NCI-H2227 (cell line): Measurements from ENCODE around the gene MPP2.
"Not testable (repeated sequence)": the region's sequence is repeated elsewhere in the genome, so short reads cannot be mapped to it uniquely, and the experiment has no call there.

Experiments used
- DNase-seq: peaks from one replicate; lab custom pipeline; 2025; ENCODE audit not compliant: unreplicated experiment; lab: John Stamatoyannopoulos, UW

The MPP2 gene

DNA sequence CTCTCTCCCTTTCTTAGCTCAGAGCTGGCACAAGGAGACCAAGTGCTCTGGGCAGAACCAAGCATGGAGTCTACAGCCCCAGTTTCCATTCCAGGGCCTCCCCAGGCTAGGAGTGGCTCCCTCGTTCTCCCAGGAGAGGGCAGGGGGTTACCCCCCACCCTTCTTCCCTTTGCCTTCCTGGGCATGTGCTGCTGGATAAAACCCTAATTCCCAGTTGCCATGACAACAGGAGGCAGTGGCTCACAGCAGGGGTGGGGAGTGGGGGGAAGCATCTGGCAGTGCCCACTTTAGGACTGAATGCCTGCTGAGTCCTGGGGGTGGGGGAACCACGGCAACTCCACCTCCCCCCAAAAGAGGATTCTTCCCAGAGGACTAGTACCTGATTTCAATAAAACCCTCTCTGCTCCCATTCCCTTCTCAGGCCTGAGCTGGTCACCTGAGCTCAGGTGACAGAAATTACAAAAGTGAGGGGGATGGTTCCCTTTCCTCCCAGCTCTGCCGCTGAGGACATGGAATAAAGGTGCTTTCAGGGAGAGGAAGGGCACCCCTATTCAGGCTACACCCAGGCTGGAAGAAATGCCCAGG lies 1.8 kb downstream of the MPP2 start:
- peak; percentile 79 for DNase-seq

DNA sequence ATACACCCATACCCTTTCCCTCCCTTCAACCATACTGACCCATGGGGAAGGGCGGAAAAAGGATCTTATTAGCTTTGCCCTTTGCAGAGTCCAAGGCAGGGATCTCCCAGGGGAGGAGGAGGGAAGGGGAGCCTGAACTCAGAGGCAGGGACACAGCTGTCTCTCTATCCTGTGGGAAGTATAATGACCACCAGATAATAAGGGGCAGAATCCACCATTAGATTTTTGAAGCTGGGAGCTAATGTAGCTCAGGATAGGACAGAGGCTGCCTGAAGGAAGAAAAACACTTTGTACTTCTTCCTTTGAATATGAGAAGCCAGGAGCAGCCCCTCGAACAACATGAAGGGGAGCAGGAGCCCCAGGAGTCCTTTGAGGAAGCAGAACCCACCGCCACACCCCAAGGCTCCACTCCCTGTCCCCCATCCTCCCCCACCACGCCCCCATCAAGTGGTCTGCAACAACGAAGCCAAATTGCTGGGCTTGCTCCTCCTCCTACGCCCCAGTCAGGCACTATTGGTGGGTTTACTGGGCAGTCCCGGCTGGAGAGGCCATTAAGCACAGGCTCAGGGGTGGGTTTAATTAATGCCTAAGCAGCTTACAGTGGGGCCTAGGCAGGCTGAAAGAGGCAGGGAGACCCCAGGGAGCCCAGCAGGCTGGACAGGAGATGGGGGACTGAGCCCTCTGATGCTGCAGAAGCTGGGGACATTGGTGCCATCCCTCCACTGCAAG lies 5.3 kb downstream of the MPP2 start:
- DNase-seq = peak; percentile 68

DNA sequence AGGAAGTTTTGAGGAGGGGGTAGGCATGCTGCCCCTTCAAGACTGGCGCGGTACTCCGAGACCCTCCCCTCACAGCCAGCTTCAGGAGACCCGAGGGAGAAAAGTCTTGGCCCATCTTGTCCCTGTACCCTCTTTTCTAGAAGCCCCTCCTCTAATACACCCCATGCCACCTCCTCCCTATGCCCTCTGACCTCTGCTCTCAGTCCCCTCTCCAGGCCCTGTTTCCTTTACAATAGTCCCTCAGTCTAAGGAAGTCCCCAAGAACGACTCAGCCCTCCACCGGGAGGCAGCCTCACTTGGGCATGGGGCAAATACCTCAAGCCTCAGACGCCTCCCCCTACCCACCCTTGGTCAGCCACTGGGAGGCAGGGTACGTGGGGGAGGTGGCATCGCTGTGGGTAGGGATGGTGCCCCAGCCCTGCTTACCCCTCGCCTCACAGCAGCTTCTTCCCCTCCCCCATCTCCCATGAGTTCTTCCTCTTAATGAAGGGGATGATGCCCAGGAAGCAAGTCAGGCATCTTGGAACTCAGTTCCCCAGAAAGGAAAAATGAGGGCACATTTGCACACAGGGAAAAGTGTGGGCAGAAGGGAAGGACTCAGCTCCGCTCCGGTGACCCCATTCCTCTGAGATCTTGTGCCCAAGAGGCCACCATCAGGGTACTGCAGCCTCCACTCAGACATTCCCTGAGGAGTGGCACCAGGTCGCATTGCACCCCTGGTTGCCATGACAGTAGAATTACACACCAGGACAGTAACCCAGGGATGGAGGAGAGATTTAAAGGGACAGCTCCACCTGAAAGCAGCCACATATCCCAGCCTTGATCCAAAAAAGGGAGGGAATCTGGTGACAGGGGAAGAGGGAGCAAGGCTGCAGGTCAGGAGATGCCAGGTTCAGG lies 6.2 kb downstream of the MPP2 start:
- peak; percentile 58 for DNase-seq

DNA sequence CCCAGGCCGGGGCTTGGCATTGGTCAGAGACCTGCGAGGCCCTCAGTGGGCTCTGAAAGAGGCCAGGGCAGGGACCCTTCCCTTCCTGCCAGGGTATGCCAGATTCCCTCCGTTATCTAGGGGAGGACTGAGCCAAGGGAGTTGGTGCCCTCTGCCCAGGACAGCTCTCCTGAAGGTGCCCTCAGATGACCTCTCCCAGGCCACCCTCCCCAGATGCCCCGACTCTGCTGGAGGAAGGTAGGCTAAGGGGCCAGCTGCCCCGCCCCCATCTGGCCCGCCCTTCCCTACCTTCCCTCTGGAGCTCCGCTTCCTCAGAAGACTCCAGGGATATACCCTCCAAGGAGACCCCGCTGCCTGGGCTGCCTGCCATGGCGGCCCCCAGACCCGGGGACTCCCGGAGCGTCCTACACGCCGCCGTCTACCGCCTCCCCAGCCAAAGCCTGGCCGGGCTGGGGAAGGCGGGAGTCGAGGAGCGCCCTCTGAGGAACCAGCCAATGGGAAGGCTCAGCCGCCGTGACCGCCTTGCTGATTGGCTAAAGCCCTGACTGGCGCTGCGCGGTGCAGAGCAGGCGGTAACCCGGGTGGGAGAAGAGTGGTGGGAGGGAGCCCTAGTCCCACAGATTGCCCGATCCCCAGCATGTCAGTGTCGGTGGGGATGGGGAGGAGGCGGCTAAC lies 7.0 kb downstream of the MPP2 start:
- DNase-seq = peak; percentile 95

DNA sequence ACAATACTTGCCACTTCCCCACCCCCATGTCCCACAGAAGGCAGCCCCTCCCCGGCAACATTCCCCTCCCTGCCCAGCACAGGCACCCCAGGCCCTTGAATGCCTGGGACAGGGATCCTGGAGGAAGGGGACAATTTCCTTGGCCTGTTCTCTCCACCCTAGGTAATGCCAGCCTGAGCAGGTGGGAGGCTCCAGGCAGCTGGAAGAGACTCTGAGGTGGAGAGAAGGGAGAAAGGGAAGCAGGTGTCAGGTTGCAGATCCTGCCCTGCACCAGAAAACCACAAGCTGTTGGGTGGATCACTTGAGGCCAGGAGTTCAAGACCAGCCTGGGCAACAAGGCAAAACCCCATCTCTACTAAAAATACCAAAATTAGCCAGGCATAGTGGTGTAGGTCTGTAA lies 8.9 kb downstream of the MPP2 start:
- DNase-seq = no peak

DNA sequence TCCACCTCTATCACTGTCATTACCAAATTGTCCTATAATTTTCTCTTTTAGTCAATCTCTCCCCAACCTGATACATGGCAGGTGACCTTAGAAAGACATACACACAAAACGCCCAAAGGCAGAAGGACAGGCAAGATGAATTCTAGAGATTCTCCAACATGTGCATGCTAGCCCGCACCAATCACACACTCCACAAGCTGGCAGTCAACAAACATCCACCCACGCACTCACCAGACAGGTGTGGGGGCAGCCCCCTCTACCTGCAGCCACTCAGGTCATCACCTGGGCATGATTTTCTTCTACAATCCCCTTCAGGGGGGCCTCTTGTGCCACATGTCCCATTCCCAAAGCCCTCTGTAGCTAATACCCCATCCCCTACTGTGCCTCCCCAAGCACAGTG lies 9.5 kb downstream of the MPP2 start:
- DNase-seq = no peak

DNA sequence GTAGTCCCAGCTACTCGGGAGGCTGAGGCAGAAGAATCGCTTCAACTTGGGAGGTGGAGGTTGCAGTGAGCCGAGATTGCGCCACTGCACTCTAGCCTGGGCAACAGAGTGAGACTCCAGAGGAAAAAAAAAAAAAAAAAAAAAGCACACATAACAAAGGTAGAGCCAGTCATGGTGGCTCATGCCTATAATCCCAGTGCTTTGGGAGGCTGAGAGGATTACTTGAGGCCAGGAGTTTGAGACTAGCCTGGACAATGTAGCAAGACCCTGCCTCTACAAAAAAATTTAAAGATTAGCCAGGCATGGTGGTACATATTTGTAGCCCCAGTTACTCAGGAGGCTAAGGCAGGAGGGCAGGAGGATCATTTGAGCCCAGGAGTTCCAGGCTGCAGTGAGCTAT lies 12.8 kb downstream of the MPP2 start:
- not testable (repeated sequence) for DNase-seq

DNA sequence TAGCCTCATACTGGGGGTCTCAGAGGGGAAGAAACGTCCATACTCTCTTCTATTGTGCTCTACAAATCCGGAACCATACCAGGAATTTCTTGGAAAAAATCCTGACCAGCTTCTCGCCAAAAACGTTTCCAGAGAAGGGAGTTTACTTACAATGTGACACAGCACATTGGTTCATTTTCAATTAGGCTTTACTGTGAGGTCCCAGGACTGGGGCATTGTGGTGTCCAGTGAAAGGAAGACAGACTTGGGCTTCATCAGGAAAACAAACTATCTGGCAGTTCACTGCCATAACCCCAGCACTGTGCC lies 14.7 kb downstream of the MPP2 start:
- DNase-seq = no peak

DNA sequence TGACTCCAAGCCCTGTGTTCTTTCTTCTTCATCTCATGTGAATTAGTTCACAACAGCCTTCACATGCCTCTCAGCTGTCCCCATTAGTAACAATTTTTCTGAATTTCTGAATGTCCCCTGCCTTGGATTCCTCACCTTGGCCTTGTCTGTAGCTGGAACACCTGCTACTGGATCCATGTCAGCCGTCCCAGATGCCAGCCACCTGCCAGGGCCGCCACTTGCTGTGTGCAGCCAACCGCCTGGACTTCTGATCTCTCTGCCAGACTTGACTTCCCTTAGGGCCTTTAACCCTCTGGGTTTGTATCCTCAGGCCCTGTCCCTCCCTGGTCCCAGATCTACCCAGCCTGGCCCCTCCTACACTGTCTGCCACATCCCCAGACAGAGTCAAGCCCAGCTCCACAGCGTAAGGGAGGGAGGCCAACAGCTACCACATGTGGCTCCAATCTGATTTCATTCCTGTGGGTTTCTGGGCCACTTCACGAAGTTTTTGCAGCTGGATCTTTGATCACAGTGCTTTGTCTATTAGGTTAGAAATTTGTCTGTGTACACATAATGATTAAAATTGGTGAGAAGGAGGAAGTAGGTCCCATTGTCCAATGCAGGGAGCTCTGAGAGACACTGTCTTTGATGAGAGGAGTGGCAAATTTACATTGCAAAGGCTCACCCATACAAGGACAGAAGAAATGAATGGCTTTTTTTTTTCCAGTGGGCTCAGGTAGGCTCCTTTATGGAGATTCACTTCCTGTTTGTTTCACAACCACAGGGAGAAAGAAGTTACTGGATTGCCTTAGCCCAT lies 15.3 kb downstream of the MPP2 start:
- DNase-seq = no peak

DNA sequence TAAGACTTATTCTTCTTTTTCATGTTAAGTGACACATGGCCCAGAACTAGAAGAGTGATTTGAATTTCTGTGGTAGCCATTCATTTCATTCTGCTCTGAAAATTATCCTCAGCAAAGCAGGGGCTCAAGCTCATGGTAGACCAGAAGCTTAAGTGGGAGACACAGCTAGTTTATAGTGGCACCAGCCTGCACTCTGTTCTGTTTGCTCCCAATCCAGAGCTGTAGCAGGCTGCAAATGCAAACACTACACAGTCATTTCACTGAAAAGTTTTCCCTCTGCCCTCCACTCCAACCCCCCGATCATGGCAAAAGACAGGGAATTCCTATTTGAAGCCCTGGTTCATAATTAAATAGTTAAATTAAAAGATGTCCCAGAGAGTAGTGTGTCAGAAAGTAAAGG lies 17.1 kb downstream of the MPP2 start:
- DNase-seq = no peak

DNA sequence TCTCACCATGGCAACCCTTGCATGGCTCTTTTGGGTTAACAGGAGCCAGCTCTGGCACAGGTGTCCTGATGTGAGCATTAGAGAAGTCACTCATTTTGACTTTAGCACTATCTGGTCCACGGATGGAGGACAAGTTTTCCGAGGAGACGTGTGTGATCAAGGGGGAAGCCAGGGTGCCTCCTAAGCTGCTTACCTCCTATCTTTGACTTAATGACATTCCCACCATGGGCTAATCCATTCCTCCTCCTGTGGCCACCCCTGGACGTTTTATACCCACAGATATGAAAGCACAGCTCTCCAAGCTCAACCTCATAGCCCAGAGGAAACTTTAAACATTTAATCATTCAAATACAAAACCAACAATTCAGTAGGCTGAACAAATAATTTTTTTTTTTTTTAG lies 18.8 kb downstream of the MPP2 start:
- no peak for DNase-seq

DNA sequence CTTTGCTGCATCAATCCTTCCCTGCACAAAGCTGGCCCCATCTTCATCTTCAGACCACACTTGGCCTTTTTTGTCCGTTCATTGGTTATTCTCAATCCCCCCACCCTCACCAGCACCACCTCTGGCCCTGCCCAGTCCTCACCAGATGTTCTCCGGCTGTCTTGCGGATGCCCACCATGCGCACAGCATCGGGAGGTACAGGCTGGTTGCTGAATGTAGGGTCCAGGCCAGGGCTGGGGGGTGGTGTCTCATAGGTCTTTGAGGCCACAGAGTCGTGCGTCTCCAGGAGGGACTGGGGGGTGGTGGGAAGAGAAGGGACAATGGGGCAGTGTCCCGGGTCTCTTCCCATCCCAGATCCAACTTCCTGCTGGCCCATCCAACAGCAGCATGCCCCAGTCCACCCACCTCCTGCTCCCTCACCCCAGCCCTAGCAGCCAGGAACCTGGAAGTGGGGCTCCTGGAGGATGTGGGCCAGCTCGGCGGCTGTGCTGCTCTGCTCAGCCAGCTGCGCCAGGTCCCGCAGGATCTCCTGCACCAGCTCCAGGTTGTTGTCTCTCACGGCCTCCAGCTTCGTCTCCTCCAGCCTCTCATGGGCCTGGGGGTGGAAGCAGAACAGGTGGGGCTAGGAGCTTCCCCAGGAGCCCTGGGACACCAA lies 24.4 kb downstream of the MPP2 start:
- DNase-seq = no peak

DNA sequence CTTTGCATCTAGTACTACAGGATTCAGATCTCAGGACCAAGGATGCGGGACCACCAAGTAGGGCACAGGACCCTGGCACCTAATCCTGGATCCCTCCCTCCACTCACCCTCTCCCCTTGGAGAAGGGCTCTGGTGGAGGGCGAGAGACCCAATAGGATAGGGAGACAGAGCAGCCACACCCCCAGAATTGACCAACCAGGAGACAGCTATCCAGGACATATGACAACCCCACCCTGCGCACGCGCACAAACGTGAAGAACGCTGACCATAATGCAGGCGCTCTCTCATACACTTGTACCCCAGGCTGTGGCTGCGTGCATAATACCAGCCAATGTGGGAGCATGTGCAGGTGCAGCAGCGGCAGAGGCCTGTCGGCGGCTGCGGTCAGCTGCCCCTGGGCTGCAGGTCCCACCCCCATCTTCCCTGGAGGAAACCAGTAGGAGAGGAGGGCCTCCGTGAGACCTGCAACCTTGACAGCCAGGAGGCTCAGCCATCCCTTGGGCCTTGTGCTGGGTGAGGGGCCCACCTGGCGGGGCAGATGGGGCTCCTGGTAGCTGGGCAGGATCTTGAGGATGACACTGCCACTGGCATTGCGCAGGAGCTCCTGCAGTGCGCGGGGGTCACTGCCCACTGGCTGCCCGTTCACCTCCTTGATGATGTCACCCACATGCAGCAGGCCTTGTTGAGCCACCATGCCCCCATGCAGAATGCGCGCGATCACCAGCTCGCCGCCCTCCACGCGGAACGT lies 25.4 kb downstream of the MPP2 start:
- DNase-seq = no peak

DNA sequence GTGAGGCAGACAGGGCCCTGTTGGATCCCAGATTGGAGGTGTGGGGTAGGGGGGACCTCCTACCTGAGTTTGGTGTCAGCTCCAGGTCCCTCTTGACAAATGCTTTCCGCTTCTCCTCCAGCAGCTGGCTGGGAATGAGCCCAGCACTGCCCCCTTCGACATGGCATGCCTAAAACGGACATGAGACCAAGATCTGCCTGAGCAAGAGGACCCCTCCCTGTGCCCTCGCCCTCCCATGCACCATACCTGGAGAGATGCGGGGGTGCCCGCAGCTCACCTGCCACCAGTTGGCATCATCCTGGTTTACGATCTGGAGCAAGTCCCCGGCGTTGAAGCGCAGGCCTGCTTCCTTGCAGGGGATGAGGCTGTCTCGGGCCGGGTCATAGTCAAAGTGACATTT lies 26.2 kb downstream of the MPP2 start:
- DNase-seq = no peak

DNA sequence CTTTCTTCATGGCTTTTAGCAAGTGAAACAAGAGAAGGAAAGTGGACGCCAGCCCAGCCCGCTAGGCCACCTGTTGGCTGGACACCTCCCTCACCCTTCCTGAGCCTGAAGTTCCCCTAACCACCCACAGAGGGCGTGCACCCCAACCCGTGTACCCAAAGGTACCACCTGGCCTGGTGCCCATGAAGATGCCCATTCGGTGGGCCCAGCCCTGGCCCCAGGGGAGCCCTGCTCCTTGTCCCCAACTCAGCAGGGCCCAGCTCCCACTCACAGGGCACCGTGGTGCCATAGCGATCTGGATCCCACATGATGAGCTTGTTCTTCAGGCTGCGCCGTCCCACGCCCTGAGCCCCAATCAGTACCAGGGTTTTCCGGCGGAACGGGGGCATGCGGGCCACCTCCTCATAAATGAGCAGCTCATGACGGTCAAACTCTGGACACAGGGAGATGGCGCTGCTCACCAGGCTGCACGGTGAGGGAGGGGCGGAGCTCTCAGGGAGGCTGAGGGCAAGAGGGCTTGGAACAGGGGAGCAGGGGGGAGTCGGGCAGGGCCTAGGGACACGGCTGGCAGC lies 26.8 kb downstream of the MPP2 start:
- DNase-seq = peak; percentile 41

DNA sequence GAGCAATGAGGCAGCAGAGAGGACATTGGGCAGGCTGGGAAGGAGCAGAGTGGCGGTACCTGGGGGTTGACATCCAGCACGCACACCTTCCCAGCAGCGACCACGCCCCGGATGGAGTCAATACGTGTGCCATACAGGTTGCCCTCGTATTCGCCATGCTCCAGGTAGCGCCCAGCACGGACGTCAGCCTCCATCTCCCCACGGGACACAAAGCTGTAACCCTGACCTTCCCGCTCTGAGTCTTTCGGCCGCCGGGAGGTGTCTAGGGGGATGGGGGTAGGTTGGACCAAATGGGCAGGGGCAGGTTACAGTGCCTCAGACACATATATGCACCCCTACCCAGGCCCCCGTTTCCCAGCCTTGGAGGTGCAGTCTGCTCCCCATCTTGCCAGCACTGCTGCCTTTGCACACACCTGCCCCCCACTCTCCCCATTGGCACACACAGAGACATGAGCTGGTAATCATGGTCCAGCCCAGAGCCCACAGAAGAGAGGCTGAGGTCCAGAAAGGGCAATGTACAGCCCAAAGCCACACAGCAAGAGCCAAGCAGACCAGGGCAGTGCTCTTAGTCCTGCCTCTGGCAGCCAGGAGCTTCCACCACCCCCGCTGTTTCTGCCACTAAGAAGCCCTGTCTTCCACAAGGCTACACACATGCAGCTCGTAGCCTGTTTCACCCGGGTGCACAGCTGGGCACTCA lies 27.5 kb downstream of the MPP2 start:
- DNase-seq = no peak

DNA sequence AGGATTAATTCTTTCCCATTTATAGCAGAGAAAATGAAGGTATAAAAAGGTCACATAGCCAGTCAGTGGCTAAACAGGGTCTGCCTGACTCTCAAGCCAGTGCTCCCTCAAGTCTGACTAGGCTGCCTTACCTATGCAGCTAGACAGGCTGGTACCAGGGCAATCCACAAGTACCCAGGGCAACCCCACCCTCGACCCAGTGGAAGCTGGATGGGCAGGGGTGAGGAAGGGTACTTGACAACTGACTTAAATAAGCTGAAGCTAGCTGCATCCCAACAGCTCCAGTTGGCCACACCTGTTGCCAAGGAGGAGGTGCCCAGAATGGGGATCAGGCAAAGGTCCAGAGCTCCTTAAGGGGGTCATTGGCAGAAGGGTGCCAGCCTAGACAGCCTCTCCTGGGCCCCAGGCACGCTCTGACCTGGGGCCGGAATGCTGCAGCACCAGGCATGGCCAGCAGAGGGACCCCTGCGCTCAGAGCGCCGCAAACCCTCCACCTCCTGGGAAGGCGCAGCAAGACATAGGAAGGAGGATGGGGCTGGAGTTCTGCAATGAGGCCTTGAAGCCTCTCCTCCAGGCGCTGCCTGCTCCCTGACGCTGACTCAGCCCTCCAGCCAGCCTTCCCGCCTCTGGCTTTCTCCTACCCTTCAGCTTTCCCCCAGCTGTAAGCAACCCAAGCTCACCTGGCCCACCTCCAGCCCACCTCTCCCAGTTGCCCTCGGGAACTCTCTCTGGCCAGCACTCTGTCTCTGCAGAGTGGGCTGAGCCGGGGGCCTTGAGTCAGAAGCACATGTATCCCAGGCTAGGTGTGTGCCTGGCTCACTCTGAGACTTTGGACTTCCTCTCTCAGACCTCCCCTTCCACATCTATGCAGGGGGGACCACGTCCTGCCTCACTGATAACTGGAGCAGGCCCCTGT lies 28.8 kb downstream of the MPP2 start:
- peak; percentile 85 for DNase-seq
